Measurements from ENCODE around the gene C19orf81. TPM values are rescaled to one million over a fixed set of nuclear protein-coding genes. Genes with fewer than 3 reads are reported as not detected.

The C19orf81 gene
- total RNA-seq, 1 experiment from 2014 or later, result 0.41 TPM

DNA sequence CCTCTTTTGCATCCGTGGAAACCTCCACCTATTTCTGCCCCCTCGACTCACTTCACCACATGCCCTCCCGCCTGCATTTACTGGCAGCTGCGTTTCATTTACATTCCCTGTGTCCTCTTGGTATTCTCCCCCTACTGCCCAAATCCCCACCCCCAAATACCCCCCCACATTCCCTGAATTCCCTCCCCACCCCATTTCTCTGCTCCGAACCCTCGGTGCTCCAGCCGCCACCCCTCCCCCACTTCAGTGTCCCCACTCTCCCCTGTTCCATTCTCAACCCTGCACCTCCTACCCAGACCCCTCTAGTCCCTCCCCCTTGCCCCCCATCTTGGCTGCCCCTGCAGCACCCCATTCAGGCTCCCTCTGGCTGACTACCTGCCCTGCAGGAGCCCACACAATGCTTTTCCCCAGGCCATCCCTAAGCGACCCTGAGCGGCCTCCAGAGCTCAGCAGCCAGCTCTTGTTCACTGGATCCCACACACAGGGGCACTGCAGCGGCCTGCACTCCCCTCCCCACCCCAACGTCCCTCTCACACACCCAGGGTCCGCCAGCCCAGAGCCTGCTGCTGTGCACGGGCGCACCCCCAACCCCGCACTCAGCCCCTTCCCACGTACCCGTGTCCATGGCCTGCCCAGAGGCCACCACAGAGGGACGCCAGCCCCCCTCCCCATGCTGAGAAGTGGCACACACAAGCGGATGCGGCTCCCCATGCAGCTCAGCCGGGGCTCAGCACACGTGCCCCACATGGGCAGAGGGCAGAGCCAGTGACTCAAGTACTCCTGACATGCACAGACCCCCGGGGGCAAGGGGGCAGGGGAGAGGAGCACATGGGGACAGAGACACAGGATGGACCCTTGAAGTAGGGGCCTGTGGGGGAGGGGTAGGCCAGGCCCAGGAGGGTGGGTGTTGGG lies 44.1 kb downstream of the C19orf81 start:
- Histone ChIP-seq H3K9me3 (no peaks in the 10 kb centered on the region), H3K27me3 (replicated peaks; ENCODE audit: control insufficient read depth, insufficient read depth, low read length) (0 out of 2 replicates have a peak, but pooled peaks cover 1% of the 10 kb centered on the region), H3K4me1 (no peaks in the 10 kb centered on the region), H3K4me3 (ENCODE audit: low read depth, low read length) (no peak overlapping the region), H3K36me3 (ENCODE audit: control insufficient read depth, insufficient read depth, low read length) (no peaks in the 10 kb centered on the region)
- H3K4me3 Mint-ChIP-seq (ENCODE audit: unreplicated experiment), result no peak overlapping the region
- ChIA-PET POLR2A (no interaction called here), CTCF (no interaction called here)
- DNase-seq, result no peak
- peaks cover 29% of the 10 kb centered on the region for H3K27me3 Mint-ChIP-seq (ENCODE audit: insufficient read depth, unreplicated experiment)
- intact Hi-C loops (cut with micrococcal nuclease; ENCODE audit: unreplicated experiment), result no loop called here
- no peak overlapping the region for H3K27ac Mint-ChIP-seq (ENCODE audit: unreplicated experiment)
- BruUV-seq (replicated peaks), result no TSS peak
- no peaks in the 10 kb centered on the region for H3K36me3 Mint-ChIP-seq (ENCODE audit: insufficient read depth, unreplicated experiment)
- TF ChIP-seq, protein P1, sequence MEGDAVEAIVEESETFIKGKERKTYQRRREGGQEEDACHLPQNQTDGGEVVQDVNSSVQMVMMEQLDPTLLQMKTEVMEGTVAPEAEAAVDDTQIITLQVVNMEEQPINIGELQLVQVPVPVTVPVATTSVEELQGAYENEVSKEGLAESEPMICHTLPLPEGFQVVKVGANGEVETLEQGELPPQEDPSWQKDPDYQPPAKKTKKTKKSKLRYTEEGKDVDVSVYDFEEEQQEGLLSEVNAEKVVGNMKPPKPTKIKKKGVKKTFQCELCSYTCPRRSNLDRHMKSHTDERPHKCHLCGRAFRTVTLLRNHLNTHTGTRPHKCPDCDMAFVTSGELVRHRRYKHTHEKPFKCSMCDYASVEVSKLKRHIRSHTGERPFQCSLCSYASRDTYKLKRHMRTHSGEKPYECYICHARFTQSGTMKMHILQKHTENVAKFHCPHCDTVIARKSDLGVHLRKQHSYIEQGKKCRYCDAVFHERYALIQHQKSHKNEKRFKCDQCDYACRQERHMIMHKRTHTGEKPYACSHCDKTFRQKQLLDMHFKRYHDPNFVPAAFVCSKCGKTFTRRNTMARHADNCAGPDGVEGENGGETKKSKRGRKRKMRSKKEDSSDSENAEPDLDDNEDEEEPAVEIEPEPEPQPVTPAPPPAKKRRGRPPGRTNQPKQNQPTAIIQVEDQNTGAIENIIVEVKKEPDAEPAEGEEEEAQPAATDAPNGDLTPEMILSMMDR (IDR thresholded peaks at IDR 0.05; ENCODE audit: insufficient read depth in 1 of 2, low read depth in 1 of 2, low read length in 1 of 2, severe bottlenecking in 1 of 2, unreplicated experiment in 1 of 2), result no peak
- H3K4me1 Mint-ChIP-seq (ENCODE audit: low read depth, unreplicated experiment), result no peaks in the 10 kb centered on the region
- no peaks in the 10 kb centered on the region for H3K9me3 Mint-ChIP-seq (ENCODE audit: unreplicated experiment)

GRCh38 chr19:50694815-50695145 lies 45.5 kb downstream of the C19orf81 start:
- intact Hi-C loops (cut with micrococcal nuclease; ENCODE audit: unreplicated experiment), result no loop called here
- BruUV-seq (replicated peaks), result no TSS peak
- Histone ChIP-seq H3K4me1 (no peaks in the 10 kb centered on the region), H3K4me3 (ENCODE audit: low read depth, low read length) (no peak overlapping the region), H3K36me3 (ENCODE audit: control insufficient read depth, insufficient read depth, low read length) (no peaks in the 10 kb centered on the region), H3K9me3 (no peaks in the 10 kb centered on the region), H3K27me3 (replicated peaks; ENCODE audit: control insufficient read depth, insufficient read depth, low read length) (0 out of 2 replicates have a peak, but pooled peaks cover 1% of the 10 kb centered on the region)
- ChIA-PET POLR2A (no interaction called here), CTCF (no interaction called here)
- TF ChIP-seq, protein P1 (IDR thresholded peaks at IDR 0.05; ENCODE audit: insufficient read depth in 1 of 2, low read depth in 1 of 2, low read length in 1 of 2, severe bottlenecking in 1 of 2, unreplicated experiment in 1 of 2), result no peak
- Mint-ChIP-seq H3K27ac (ENCODE audit: unreplicated experiment) (no peak overlapping the region), H3K36me3 (ENCODE audit: insufficient read depth, unreplicated experiment) (no peaks in the 10 kb centered on the region), H3K9me3 (ENCODE audit: unreplicated experiment) (no peaks in the 10 kb centered on the region), H3K4me1 (ENCODE audit: low read depth, unreplicated experiment) (no peaks in the 10 kb centered on the region), H3K27me3 (ENCODE audit: insufficient read depth, unreplicated experiment) (peaks cover 31% of the 10 kb centered on the region), H3K4me3 (ENCODE audit: unreplicated experiment) (no peak overlapping the region)
- DNase-seq, result no peak

GRCh38 chr19:50695251-50696093 lies 46.2 kb downstream of the C19orf81 start:
- Mint-ChIP-seq H3K4me1 (ENCODE audit: low read depth, unreplicated experiment) (no peaks in the 10 kb centered on the region), H3K9me3 (ENCODE audit: unreplicated experiment) (no peaks in the 10 kb centered on the region), H3K27me3 (ENCODE audit: insufficient read depth, unreplicated experiment) (peaks cover 35% of the 10 kb centered on the region), H3K36me3 (ENCODE audit: insufficient read depth, unreplicated experiment) (no peaks in the 10 kb centered on the region), H3K4me3 (ENCODE audit: unreplicated experiment) (no peak overlapping the region), H3K27ac (ENCODE audit: unreplicated experiment) (no peak overlapping the region)
- Histone ChIP-seq H3K36me3 (ENCODE audit: control insufficient read depth, insufficient read depth, low read length) (no peaks in the 10 kb centered on the region), H3K4me1 (no peaks in the 10 kb centered on the region), H3K9me3 (no peaks in the 10 kb centered on the region), H3K4me3 (ENCODE audit: low read depth, low read length) (no peak overlapping the region), H3K27me3 (replicated peaks; ENCODE audit: control insufficient read depth, insufficient read depth, low read length) (0 out of 2 replicates have a peak, but pooled peaks cover 1% of the 10 kb centered on the region)
- CTCF ChIA-PET, result interaction anchor here (0.8 kb wide), 1 partner anchor 10 kb away, joined by 4 read pairs; no protein-coding TSS in a partner anchor
- POLR2A ChIA-PET, result no interaction called here
- no TSS peak for BruUV-seq (replicated peaks)
- TF ChIP-seq, protein P1 (IDR thresholded peaks at IDR 0.05; ENCODE audit: insufficient read depth in 1 of 2, low read depth in 1 of 2, low read length in 1 of 2, severe bottlenecking in 1 of 2, unreplicated experiment in 1 of 2), result no peak
- intact Hi-C loops (cut with micrococcal nuclease; ENCODE audit: unreplicated experiment), result no loop called here
- DNase-seq, result peak in 1 of 2 experiments; percentile 49

Measured in Caco-2 (cell line).